ENCODE data around the gene MUCL3.
"Not testable (repeated sequence)": the region's sequence is repeated elsewhere in the genome, so short reads cannot be mapped to it uniquely, and the experiment has no call there.

Gene MUCL3

DNA sequence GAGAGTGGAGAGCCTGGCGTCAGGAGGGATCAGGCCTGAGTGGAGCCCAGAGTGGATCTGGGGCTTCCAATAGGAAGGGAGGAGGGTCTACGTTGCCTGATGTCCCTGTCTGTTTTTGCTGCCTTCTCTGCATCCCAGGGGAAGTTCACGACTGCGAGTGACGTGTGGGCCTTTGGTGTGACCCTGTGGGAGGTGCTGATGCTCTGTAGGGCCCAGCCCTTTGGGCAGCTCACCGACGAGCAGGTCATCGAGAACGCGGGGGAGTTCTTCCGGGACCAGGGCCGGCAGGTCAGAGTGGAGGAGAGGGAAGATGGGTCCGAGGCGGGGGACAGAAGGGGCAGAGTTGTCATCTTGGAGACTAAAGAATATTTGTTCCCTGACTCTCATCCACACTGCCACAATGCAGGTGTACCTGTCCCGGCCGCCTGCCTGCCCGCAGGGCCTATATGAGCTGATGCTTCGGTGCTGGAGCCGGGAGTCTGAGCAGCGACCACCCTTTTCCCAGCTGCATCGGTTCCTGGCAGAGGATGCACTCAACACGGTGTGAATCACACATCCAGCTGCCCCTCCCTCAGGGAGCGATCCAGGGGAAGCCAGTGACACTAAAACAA, 41.9 kb upstream of the MUCL3 start:
- Histone ChIP-seq H3K36me3 (ENCODE audit: control insufficient read depth, low read length) (peaks cover 9% of the 10 kb centered on the region; the same call in 1 of the 2 replicates), H4K20me1 (ENCODE audit: control insufficient read depth, insufficient read depth, low read depth, low read length) (no peaks in the 10 kb centered on the region), H3K9me3 (ENCODE audit: control insufficient read depth, insufficient read depth, low read length) (no peaks in the 10 kb centered on the region), H3K9me2 (replicated peaks; ENCODE audit: control insufficient read depth, low read length) (no peaks in the 10 kb centered on the region), H3F3A (ENCODE audit: control insufficient read depth, insufficient read depth) (no peaks in the 10 kb centered on the region), H3K27ac (ENCODE audit: low read depth, low read length) (no peak overlapping the region), H3K4me2 (ENCODE audit: low read length) (no peak overlapping the region), H3K4me3 (ENCODE audit: low read length) (no peak overlapping the region), H3K4me1 (ENCODE audit: control insufficient read depth, low read length) (peaks cover 10% of the 10 kb centered on the region), H3K27me3 (ENCODE audit: control insufficient read depth, low read length) (no peaks in the 10 kb centered on the region), H3K79me2 (ENCODE audit: control insufficient read depth, low read length) (no peaks in the 10 kb centered on the region)
- TF ChIP-seq EZH2phosphoT487 (IDR thresholded peaks at IDR 0.05; ENCODE audit: borderline replicate concordance, low read length): no peak
- TF ChIP-seq, protein P1, sequence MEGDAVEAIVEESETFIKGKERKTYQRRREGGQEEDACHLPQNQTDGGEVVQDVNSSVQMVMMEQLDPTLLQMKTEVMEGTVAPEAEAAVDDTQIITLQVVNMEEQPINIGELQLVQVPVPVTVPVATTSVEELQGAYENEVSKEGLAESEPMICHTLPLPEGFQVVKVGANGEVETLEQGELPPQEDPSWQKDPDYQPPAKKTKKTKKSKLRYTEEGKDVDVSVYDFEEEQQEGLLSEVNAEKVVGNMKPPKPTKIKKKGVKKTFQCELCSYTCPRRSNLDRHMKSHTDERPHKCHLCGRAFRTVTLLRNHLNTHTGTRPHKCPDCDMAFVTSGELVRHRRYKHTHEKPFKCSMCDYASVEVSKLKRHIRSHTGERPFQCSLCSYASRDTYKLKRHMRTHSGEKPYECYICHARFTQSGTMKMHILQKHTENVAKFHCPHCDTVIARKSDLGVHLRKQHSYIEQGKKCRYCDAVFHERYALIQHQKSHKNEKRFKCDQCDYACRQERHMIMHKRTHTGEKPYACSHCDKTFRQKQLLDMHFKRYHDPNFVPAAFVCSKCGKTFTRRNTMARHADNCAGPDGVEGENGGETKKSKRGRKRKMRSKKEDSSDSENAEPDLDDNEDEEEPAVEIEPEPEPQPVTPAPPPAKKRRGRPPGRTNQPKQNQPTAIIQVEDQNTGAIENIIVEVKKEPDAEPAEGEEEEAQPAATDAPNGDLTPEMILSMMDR (IDR thresholded peaks at IDR 0.05; ENCODE audit: low read depth, low read length, poor library complexity, severe bottlenecking): no peak

DNA sequence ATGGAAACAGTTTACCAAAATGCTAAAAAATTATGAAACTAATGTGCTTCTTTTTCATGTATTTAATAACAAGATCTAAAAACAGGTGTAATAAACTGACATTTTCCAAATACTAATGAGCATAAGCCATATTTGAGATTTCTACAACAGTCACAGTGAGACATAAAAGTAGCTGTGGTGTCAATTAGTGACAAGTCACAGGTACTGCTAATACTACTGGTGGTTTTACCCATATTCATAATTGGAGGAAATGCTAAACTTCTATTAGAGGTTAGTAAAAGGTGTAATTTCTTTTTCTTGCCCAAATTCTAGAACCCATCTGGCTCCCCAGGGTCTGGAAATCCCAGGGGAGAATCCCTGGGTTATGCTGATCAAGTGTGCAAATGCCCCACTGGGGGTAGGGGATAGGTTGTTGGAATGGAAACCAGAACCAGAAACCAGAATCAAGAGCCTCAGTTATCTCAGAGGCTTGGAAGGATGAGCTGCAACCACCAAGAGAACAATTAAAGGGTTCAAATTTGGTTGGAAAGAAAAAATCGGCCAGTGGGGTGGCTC, 39.8 kb upstream of the MUCL3 start:
- peaks cover 9% of the 10 kb centered on the region; the same call in 1 of the 2 replicates for H3K36me3 ChIP-seq (ENCODE audit: control insufficient read depth, low read length)
- no peaks in the 10 kb centered on the region for H3K27me3 ChIP-seq (ENCODE audit: control insufficient read depth, low read length)
- H3K79me2 ChIP-seq (ENCODE audit: control insufficient read depth, low read length): no peaks in the 10 kb centered on the region
- H3K9me3 ChIP-seq (ENCODE audit: control insufficient read depth, insufficient read depth, low read length): no peaks in the 10 kb centered on the region
- peaks cover 10% of the 10 kb centered on the region for H3K4me1 ChIP-seq (ENCODE audit: control insufficient read depth, low read length)
- no peak overlapping the region for H3K27ac ChIP-seq (ENCODE audit: low read depth, low read length)
- H3K4me2 ChIP-seq (ENCODE audit: low read length): no peak overlapping the region
- H3K4me3 ChIP-seq (ENCODE audit: low read length): no peak overlapping the region
- TF ChIP-seq, protein P1 (IDR thresholded peaks at IDR 0.05; ENCODE audit: low read depth, low read length, poor library complexity, severe bottlenecking): no peak
- TF ChIP-seq EZH2phosphoT487 (IDR thresholded peaks at IDR 0.05; ENCODE audit: borderline replicate concordance, low read length): no peak
- no peaks in the 10 kb centered on the region for H3F3A ChIP-seq (ENCODE audit: control insufficient read depth, insufficient read depth)
- no peaks in the 10 kb centered on the region for H3K9me2 ChIP-seq (replicated peaks; ENCODE audit: control insufficient read depth, low read length)
- H4K20me1 ChIP-seq (ENCODE audit: control insufficient read depth, insufficient read depth, low read depth, low read length): no peaks in the 10 kb centered on the region

DNA sequence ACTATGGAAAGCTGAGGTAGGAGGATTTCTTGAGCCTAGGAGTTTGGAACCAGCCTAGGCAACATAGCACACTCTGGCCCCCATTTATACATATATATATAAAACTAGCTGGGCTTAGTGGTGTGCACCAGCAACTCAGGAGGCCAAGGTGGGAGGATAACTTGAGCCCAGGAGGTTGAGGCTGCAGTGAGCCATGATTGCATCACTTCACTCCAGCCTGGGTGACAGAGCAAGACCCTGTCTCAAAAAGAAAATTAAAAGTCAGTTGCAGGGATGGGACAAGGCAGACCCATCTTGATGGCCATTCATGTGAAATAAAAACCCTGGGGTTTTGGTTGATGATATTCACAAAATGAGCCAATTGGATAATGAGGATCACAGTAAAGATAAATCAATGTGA, 39.3 kb upstream of the MUCL3 start:
- no peak overlapping the region for H3K4me2 ChIP-seq (ENCODE audit: low read length)
- H3K9me2 ChIP-seq (replicated peaks; ENCODE audit: control insufficient read depth, low read length): no peaks in the 10 kb centered on the region
- H4K20me1 ChIP-seq (ENCODE audit: control insufficient read depth, insufficient read depth, low read depth, low read length): no peaks in the 10 kb centered on the region
- H3K79me2 ChIP-seq (ENCODE audit: control insufficient read depth, low read length): no peaks in the 10 kb centered on the region
- no peak overlapping the region for H3K27ac ChIP-seq (ENCODE audit: low read depth, low read length)
- H3K27me3 ChIP-seq (ENCODE audit: control insufficient read depth, low read length): no peaks in the 10 kb centered on the region
- H3K9me3 ChIP-seq (ENCODE audit: control insufficient read depth, insufficient read depth, low read length): no peaks in the 10 kb centered on the region
- peaks cover 9% of the 10 kb centered on the region; the same call in 1 of the 2 replicates for H3K36me3 ChIP-seq (ENCODE audit: control insufficient read depth, low read length)
- TF ChIP-seq, protein P1 (IDR thresholded peaks at IDR 0.05; ENCODE audit: low read depth, low read length, poor library complexity, severe bottlenecking): no peak
- TF ChIP-seq EZH2phosphoT487 (IDR thresholded peaks at IDR 0.05; ENCODE audit: borderline replicate concordance, low read length): no peak
- peaks cover 3% of the 10 kb centered on the region; the same call in 1 of the 2 replicates for H3F3A ChIP-seq (ENCODE audit: control insufficient read depth, insufficient read depth)
- H3K4me1 ChIP-seq (ENCODE audit: control insufficient read depth, low read length): peaks cover 10% of the 10 kb centered on the region
- H3K4me3 ChIP-seq (ENCODE audit: low read length): no peak overlapping the region

DNA sequence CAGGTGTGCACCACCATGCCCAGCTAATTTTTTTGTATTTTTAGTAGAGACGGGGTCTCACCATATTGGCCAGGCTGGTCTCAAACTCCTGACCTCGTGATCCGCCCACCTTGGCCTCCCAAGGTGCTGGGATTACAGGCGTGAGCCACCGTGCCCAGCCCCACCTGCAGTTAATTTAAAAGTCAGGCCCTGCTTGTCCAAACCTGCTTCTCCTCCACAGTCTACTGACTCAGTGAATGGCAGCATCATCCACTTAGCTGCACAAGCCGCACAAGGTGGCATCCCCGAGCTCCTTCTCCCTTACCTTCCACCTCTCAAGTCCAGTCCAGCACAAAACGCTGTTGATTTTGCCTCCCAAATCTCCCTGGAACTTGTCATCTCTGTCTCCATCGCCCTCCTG, 38.6 kb upstream of the MUCL3 start:
- H3K36me3 ChIP-seq (ENCODE audit: control insufficient read depth, low read length); H3K9me3 ChIP-seq (ENCODE audit: control insufficient read depth, insufficient read depth, low read length); H3K4me2 ChIP-seq (ENCODE audit: low read length); H4K20me1 ChIP-seq (ENCODE audit: control insufficient read depth, insufficient read depth, low read depth, low read length); H3K4me3 ChIP-seq (ENCODE audit: low read length); H3K79me2 ChIP-seq (ENCODE audit: control insufficient read depth, low read length); H3F3A ChIP-seq (ENCODE audit: control insufficient read depth, insufficient read depth); H3K27ac ChIP-seq (ENCODE audit: low read depth, low read length); H3K9me2 ChIP-seq (replicated peaks; ENCODE audit: control insufficient read depth, low read length); H3K27me3 ChIP-seq (ENCODE audit: control insufficient read depth, low read length): not testable (repeated sequence)
- H3K4me1 ChIP-seq (ENCODE audit: control insufficient read depth, low read length): peaks cover 12% of the 10 kb centered on the region

Measured in DOHH2 (cell line).